DOHH2 (cell line): Measurements from ENCODE around the gene KRTAP3-1.

Source experiments
- H3F3A ChIP-seq: fragments of 200-600 bp; sonication (generic), shearing (Covaris generic); 2 replicates; pipeline ENCODE4 v1.6.0; 2016; ENCODE audit warnings: antibody characterized with exemption, mild to moderate bottlenecking; ENCODE audit not compliant: control insufficient read depth, insufficient read depth
- H3K27ac ChIP-seq: fragments of 200-600 bp; sonication (generic); 2 replicates; pipeline ENCODE4 v1.5.1; 2014; ENCODE audit warnings: low read depth, mild to moderate bottlenecking, low read length, moderate library complexity
- H3K27me3 ChIP-seq: fragments of 200-600 bp; sonication (generic); 2 replicates; pipeline ENCODE4 v1.6.1; 2014; ENCODE audit warnings: mild to moderate bottlenecking, low read length, mixed read lengths; ENCODE audit not compliant: control insufficient read depth
- H3K36me3 ChIP-seq: fragments of 200-600 bp; sonication (generic); 2 replicates; pipeline ENCODE4 v1.6.1; 2014; ENCODE audit warnings: mild to moderate bottlenecking, low read length, moderate library complexity, mixed read lengths; ENCODE audit not compliant: control insufficient read depth
- H3K4me1 ChIP-seq: fragments of 200-600 bp; sonication (generic); 2 replicates; pipeline ENCODE4 v1.6.1; 2014; ENCODE audit warnings: mild to moderate bottlenecking, low read length, mixed read lengths; ENCODE audit not compliant: control insufficient read depth
- H3K4me2 ChIP-seq: fragments of 200-600 bp; sonication (generic); 2 replicates; pipeline ENCODE4 v1.6.0; 2014; ENCODE audit warnings: mild to moderate bottlenecking, low read length, moderate library complexity
- H3K4me3 ChIP-seq: fragments of 200-600 bp; sonication (generic); 2 replicates; pipeline ENCODE4 v1.5.1; 2014; ENCODE audit warnings: mild to moderate bottlenecking, low read length, mixed read lengths
- H3K79me2 ChIP-seq: fragments of 200-600 bp; sonication (generic); 2 replicates; pipeline ENCODE4 v1.6.1; 2014; ENCODE audit warnings: mild to moderate bottlenecking, low read length, mixed read lengths; ENCODE audit not compliant: control insufficient read depth
- H3K9me2 ChIP-seq: fragments of 200-600 bp; sonication (generic); replicated peaks from 2 replicates; pipeline ENCODE4 v1.6.1; 2014; ENCODE audit warnings: mild to moderate bottlenecking, low read length, mixed read lengths; ENCODE audit not compliant: control insufficient read depth
- H3K9me3 ChIP-seq: fragments of 200-600 bp; sonication (generic); 2 replicates; pipeline ENCODE4 v1.6.1; 2014; ENCODE audit warnings: antibody characterized with exemption, low read length, mixed read lengths; ENCODE audit not compliant: control insufficient read depth, insufficient read depth
- H4K20me1 ChIP-seq: fragments of 200-600 bp; sonication (generic); 2 replicates; pipeline ENCODE4 v1.6.0; 2014; ENCODE audit warnings: low read depth, mild to moderate bottlenecking, antibody characterized with exemption, low read length, moderate library complexity; ENCODE audit not compliant: control insufficient read depth, insufficient read depth
- EZH2phosphoT487 ChIP-seq: fragments of 200-600 bp; sonication (generic); IDR thresholded peaks from 2 replicates; pipeline ENCODE4 v1.6.1; 2017; ENCODE audit warnings: borderline replicate concordance, mild to moderate bottlenecking, antibody characterized with exemption, low read length, moderate library complexity, mixed read lengths
- TF ChIP-seq, protein P1 (sequence below): fragments of 200-600 bp; sonication (generic); IDR thresholded peaks from one replicate; pipeline ENCODE4 v1.5.1; 2014; ENCODE audit warnings: antibody characterized with exemption, mild to moderate bottlenecking, low read depth, low read length; ENCODE audit not compliant: poor library complexity, severe bottlenecking

Gene KRTAP3-1

DNA sequence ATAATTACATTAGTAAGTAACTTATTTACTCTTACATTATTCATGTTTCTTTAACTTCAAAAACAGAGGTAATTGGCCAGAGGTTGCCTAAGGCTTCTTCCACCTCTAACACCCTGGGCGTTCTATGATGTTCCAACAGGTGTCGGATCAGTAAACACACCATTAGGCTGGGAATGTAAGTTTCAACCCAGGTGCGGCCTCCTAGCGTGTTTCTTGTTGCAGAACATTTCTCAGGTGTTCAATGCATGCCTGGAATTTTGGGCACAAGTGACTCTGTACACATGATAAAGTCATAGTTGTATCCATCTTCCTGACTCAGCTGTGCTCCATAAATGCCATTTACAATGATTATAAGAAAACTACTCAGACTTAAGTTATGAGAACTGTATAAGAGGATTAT lies 45.1 kb upstream of the KRTAP3-1 start:
- no peaks in the 10 kb centered on the region for H3K79me2 ChIP-seq
- H3K4me3 ChIP-seq = no peak overlapping the region
- no peaks in the 10 kb centered on the region for H3K36me3 ChIP-seq
- no peaks in the 10 kb centered on the region for H3K9me2 ChIP-seq
- no peak overlapping the region for H3K27ac ChIP-seq
- peaks cover 3% of the 10 kb centered on the region for H3K4me1 ChIP-seq
- H4K20me1 ChIP-seq = no peaks in the 10 kb centered on the region
- H3K4me2 ChIP-seq = no peak overlapping the region
- no peaks in the 10 kb centered on the region for H3F3A ChIP-seq
- H3K27me3 ChIP-seq = 0 out of 2 replicates have a peak, but pooled peaks cover 2% of the 10 kb centered on the region
- no peaks in the 10 kb centered on the region for H3K9me3 ChIP-seq
- TF ChIP-seq, protein P1, sequence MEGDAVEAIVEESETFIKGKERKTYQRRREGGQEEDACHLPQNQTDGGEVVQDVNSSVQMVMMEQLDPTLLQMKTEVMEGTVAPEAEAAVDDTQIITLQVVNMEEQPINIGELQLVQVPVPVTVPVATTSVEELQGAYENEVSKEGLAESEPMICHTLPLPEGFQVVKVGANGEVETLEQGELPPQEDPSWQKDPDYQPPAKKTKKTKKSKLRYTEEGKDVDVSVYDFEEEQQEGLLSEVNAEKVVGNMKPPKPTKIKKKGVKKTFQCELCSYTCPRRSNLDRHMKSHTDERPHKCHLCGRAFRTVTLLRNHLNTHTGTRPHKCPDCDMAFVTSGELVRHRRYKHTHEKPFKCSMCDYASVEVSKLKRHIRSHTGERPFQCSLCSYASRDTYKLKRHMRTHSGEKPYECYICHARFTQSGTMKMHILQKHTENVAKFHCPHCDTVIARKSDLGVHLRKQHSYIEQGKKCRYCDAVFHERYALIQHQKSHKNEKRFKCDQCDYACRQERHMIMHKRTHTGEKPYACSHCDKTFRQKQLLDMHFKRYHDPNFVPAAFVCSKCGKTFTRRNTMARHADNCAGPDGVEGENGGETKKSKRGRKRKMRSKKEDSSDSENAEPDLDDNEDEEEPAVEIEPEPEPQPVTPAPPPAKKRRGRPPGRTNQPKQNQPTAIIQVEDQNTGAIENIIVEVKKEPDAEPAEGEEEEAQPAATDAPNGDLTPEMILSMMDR = no peak
- no peak for TF ChIP-seq EZH2phosphoT487

- no peaks in the 10 kb centered on the region for H3K9me3 ChIP-seq
- TF ChIP-seq, protein P1 = no peak
- TF ChIP-seq EZH2phosphoT487 = no peak
- no peaks in the 10 kb centered on the region for H3K79me2 ChIP-seq
- H4K20me1 ChIP-seq = no peaks in the 10 kb centered on the region
- H3K9me2 ChIP-seq = no peaks in the 10 kb centered on the region
- no peak overlapping the region for H3K4me3 ChIP-seq
- H3K4me1 ChIP-seq = peaks cover 9% of the 10 kb centered on the region
- no peak overlapping the region for H3K27ac ChIP-seq
- no peak overlapping the region for H3K4me2 ChIP-seq
- no peaks in the 10 kb centered on the region for H3K36me3 ChIP-seq
- H3K27me3 ChIP-seq = 0 out of 2 replicates have a peak, but pooled peaks cover 6% of the 10 kb centered on the region
- H3F3A ChIP-seq = no peaks in the 10 kb centered on the region
These were observed 43.6 kb upstream of the KRTAP3-1 start for GRCh38 chr17:41052566-41052965.

- 0 out of 2 replicates have a peak, but pooled peaks cover 4% of the 10 kb centered on the region for H3K27me3 ChIP-seq
- H3K9me2 ChIP-seq = no peaks in the 10 kb centered on the region
- H3K27ac ChIP-seq = no peak overlapping the region
- peaks cover 17% of the 10 kb centered on the region for H3K4me1 ChIP-seq
- H3K4me3 ChIP-seq = no peak overlapping the region
- no peaks in the 10 kb centered on the region for H3F3A ChIP-seq
- no peaks in the 10 kb centered on the region for H4K20me1 ChIP-seq
- H3K79me2 ChIP-seq = no peaks in the 10 kb centered on the region
- no peak for TF ChIP-seq EZH2phosphoT487
- TF ChIP-seq, protein P1 = no peak
- H3K36me3 ChIP-seq = no peaks in the 10 kb centered on the region
- no peaks in the 10 kb centered on the region for H3K9me3 ChIP-seq
- H3K4me2 ChIP-seq = peak overlapping the region; percentile 26; the same call in 1 of the 2 replicates
These were observed 40.2 kb upstream of the KRTAP3-1 start for GRCh38 chr17:41049110-41049509.
